ENCODE measurements around the gene PCDH15.

GRCh38 chr10:54064215-54064614 is 736.8 kb downstream of the PCDH15 start:
- TF ChIP-seq POLR3A (IDR thresholded peaks at IDR 0.05; ENCODE audit: borderline replicate concordance, extremely low read depth, insufficient read depth, insufficient read length) (no peak), FOXM1 (IDR thresholded peaks at IDR 0.05; ENCODE audit: low read depth) (no peak), FOXM1 (CRISPR knock-in tag; IDR thresholded peaks at IDR 0.05; ENCODE audit: low read depth) (no peak), SIN3A (IDR thresholded peaks at IDR 0.05; ENCODE audit: borderline replicate concordance in 2 of 2, control insufficient read depth in 1 of 2, low read depth in 2 of 2, low read length in 2 of 2) (no peak), ETS1 (conservative IDR thresholded peaks at IDR 0.05; ENCODE audit: control insufficient read depth, low read depth, low read length) (no peak), NFXL1 (CRISPR knock-in tag; IDR thresholded peaks at IDR 0.05) (no peak), MYNN (IDR thresholded peaks at IDR 0.05) (no peak), MYNN (CRISPR knock-in tag; IDR thresholded peaks at IDR 0.05) (no peak)

Measured in K562 (cell line).